ELF-1 (cell line): Measurements from ENCODE around the gene GRM7.

Experiments used
- DNase-seq: peaks from one replicate; pipeline ENCODE4 v3.0.0-alpha.2; 2016; ENCODE audit warnings: low read depth, low spot score

GRM7 gene

GRCh38 chr3:7503431-7503830, 642.5 kb downstream of the GRM7 start:
- no peak for DNase-seq

GRCh38 chr3:7504886-7505775, 644.2 kb downstream of the GRM7 start:
- DNase-seq, result no peak

GRCh38 chr3:7506606-7507180, 645.8 kb downstream of the GRM7 start:
- no peak for DNase-seq

GRCh38 chr3:7508821-7509220, 647.9 kb downstream of the GRM7 start:
- no peak for DNase-seq

- DNase-seq, result no peak
Measured at GRCh38 chr3:7512048-7512447, 651.1 kb downstream of the GRM7 start.

GRCh38 chr3:7518026-7518425, 657.1 kb downstream of the GRM7 start:
- no peak for DNase-seq

GRCh38 chr3:7518456-7518855, 657.5 kb downstream of the GRM7 start:
- DNase-seq, result no peak

- no peak for DNase-seq
Measured at GRCh38 chr3:7520059-7520458, 659.1 kb downstream of the GRM7 start.

GRCh38 chr3:7520593-7520992, 659.7 kb downstream of the GRM7 start:
- no peak for DNase-seq

GRCh38 chr3:7536510-7536909, 675.6 kb downstream of the GRM7 start:
- DNase-seq, result no peak

- no peak for DNase-seq
Measured at GRCh38 chr3:7536921-7537320, 676.0 kb downstream of the GRM7 start.

GRCh38 chr3:7543294-7543880, 682.5 kb downstream of the GRM7 start:
- DNase-seq, result no peak

- no peak for DNase-seq
Measured at GRCh38 chr3:7545334-7545733, 684.4 kb downstream of the GRM7 start.

GRCh38 chr3:7546253-7546652, 685.3 kb downstream of the GRM7 start:
- no peak for DNase-seq

GRCh38 chr3:7547826-7548225, 686.9 kb downstream of the GRM7 start:
- DNase-seq, result no peak

GRCh38 chr3:7562892-7563291, 702.0 kb downstream of the GRM7 start:
- no peak for DNase-seq

- DNase-seq, result no peak
Measured at GRCh38 chr3:7565574-7565973, 704.7 kb downstream of the GRM7 start.

- no peak for DNase-seq
Measured at GRCh38 chr3:7567160-7567559, 706.2 kb downstream of the GRM7 start.

- DNase-seq, result no peak
Measured at GRCh38 chr3:7568526-7569184, 707.7 kb downstream of the GRM7 start.

GRCh38 chr3:7573330-7573729, 712.4 kb downstream of the GRM7 start:
- no peak for DNase-seq

- DNase-seq, result peak; percentile 1
Measured at GRCh38 chr3:7574435-7574834, 713.5 kb downstream of the GRM7 start.

- DNase-seq, result no peak
Measured at GRCh38 chr3:7576071-7576470, 715.2 kb downstream of the GRM7 start.
